Gastrocnemius medialis (tissue), 4 donors: Measurements from ENCODE around the gene ZCCHC14. TPM values are rescaled to one million over a fixed set of nuclear protein-coding genes. Genes with fewer than 3 reads are reported as not detected.

Experiments used
- ATAC-seq, 2 donors: fragments of 150-250 bp; one replicate each; pipeline ENCODE4 v1.9.1; 2016
- DNase-seq, 2 donors: peaks; one replicate each; pipeline ENCODE4 v3.0.0-alpha.2; 2019
- H3K27ac ChIP-seq, 4 donors: fragments of 200-600 bp; sonication (generic); 1 replicate in 1 of 4; 2 replicates in 3 of 4; pipeline ENCODE4 v1.5.1; 2016 to 2018; ENCODE audit warnings: mild to moderate bottlenecking in 2 of 4, moderate library complexity in 1 of 4
- H3K27me3 ChIP-seq, 3 donors: fragments of 200-600 bp; sonication (generic) in 2 of 3; 1 replicate in 1 of 3; 2 replicates in 2 of 3; pipeline versions ENCODE4 v1.5.1 to v1.6.0; 2016 to 2019; ENCODE audit warnings: mild to moderate bottlenecking in 1 of 3, moderate library complexity in 1 of 3
- H3K36me3 ChIP-seq, 2 donors: fragments of 200-600 bp; sonication (generic) in 1 of 2; one replicate each; pipeline ENCODE4 v1.5.1; 2017 to 2018
- H3K4me1 ChIP-seq, 2 donors: fragments of 200-600 bp; sonication (generic) in 1 of 2; one replicate each; pipeline ENCODE4 v1.5.1; 2016 to 2017; ENCODE audit warnings: mild to moderate bottlenecking in 2 of 2
- H3K4me3 ChIP-seq, 4 donors: fragments of 200-600 bp; sonication (generic) in 3 of 4; 1 replicate in 1 of 4; 2 replicates in 3 of 4; pipeline ENCODE4 v1.5.1; 2016 to 2019; ENCODE audit warnings: mild to moderate bottlenecking in 2 of 4
- H3K9me3 ChIP-seq, 3 donors: fragments of 200-600 bp; sonication (generic) in 2 of 3; 1 replicate in 1 of 3; 2 replicates in 2 of 3; pipeline ENCODE4 v1.5.1; 2016 to 2019
- CTCF ChIP-seq, 5 experiments: fragments of 450-650 bp in 3 of 5; fragments of 200-600 bp in 2 of 5; sonication (generic) in 2 of 5; IDR thresholded peaks in 4 of 5; conservative IDR thresholded peaks in 1 of 5; 1 replicate in 4 of 5; 2 replicates in 1 of 5; pipeline ENCODE4 v1.5.1; 2016 to 2019; ENCODE audit warnings: antibody characterized with exemption in 5 of 5, mild to moderate bottlenecking in 3 of 5, moderate library complexity in 3 of 5
- POLR2A ChIP-seq, 2 donors: fragments of 450-650 bp; IDR thresholded peaks; one replicate each; pipeline ENCODE4 v1.6.1; 2017; ENCODE audit warnings: antibody characterized with exemption in 2 of 2, mild to moderate bottlenecking in 2 of 2, moderate library complexity in 2 of 2
- in situ Hi-C, 4 donors: fragments of 200-750 bp; cut with MboI; loops; one replicate each; pipeline versions ENCODE4 v1.15.0 to v1.8.0; 2017; ENCODE audit warnings: low sequenced_read_pairs in 4 of 4
- intact Hi-C: fragments of 100-400 bp; cut with DNase I; formaldehyde crosslinking; loops from one replicate; pipeline ENCODE4 v1.15.1; 2023; ENCODE audit warnings: low total_unique reads
- total RNA-seq, 4 donors: library from RNA; depleted of rRNA; stranded (reverse); fragments of >200 nt; gene quantifications; one replicate each; pipeline versions ENCODE4 v1.1.0 to v1.2.3, GENCODE V29; 2016

Gene ZCCHC14
- total RNA-seq, 4 donors from 2014 or later = 8.9 to 10.7 (median 9.3) TPM

GRCh38 chr16:87470332-87470731 lies 22.5 kb downstream of the ZCCHC14 start:
- ATAC-seq (no peak), DNase-seq (no peak)
- Histone ChIP-seq H3K36me3 (no peaks in the 10 kb centered on the region), H3K27me3 (no peaks in the 10 kb centered on the region), H3K4me3 (no peak overlapping the region), H3K27ac (no peak overlapping the region), H3K9me3 (no peaks in the 10 kb centered on the region), H3K4me1 (peaks cover 50 to 54% of the 10 kb centered on the region in 2 donors)
- TF ChIP-seq POLR2A (IDR thresholded peaks at IDR 0.05) (no peak), CTCF (IDR thresholded peaks at IDR 0.05 in 4 of 5, conservative IDR thresholded peaks at IDR 0.05 in 1 of 5) (no peak)
- intact Hi-C loops (no loop called here), in situ Hi-C loops (no loop called here)

GRCh38 chr16:87469169-87469568 lies 23.7 kb downstream of the ZCCHC14 start:
- no peak for DNase-seq
- in situ Hi-C loops = no loop called here
- TF ChIP-seq CTCF (IDR thresholded peaks at IDR 0.05 in 4 of 5, conservative IDR thresholded peaks at IDR 0.05 in 1 of 5) (no peak), POLR2A (IDR thresholded peaks at IDR 0.05) (no peak)
- Histone ChIP-seq H3K36me3 (no peaks in the 10 kb centered on the region), H3K4me1 (peaks cover 50 to 60% of the 10 kb centered on the region in 2 donors), H3K4me3 (no peak overlapping the region), H3K27ac (no peak overlapping the region), H3K9me3 (no peaks in the 10 kb centered on the region), H3K27me3 (no peaks in the 10 kb centered on the region)
- no peak for ATAC-seq
- intact Hi-C loops = loop anchor here (10.0 kb wide), 1 partner anchor 154 kb away; the partner anchor contains the start of gene C16orf95

- no peak for DNase-seq
- intact Hi-C loops = loop anchor here (10.0 kb wide), 1 partner anchor 154 kb away; the partner anchor contains the start of gene C16orf95
- H3K4me3 ChIP-seq = no peak overlapping the region
- H3K4me1 ChIP-seq = peaks cover 56 to 60% of the 10 kb centered on the region in 2 donors
- no peaks in the 10 kb centered on the region for H3K9me3 ChIP-seq
- no peaks in the 10 kb centered on the region for H3K27me3 ChIP-seq
- in situ Hi-C loops = no loop called here
- ATAC-seq = no peak
- H3K27ac ChIP-seq = no peak overlapping the region
- TF ChIP-seq CTCF (IDR thresholded peaks at IDR 0.05 in 4 of 5, conservative IDR thresholded peaks at IDR 0.05 in 1 of 5) (no peak), POLR2A (IDR thresholded peaks at IDR 0.05) (no peak)
- H3K36me3 ChIP-seq = no peaks in the 10 kb centered on the region
Measured at GRCh38 chr16:87468550-87468949, 24.3 kb downstream of the ZCCHC14 start.

GRCh38 chr16:87466975-87467501 lies 25.8 kb downstream of the ZCCHC14 start:
- H3K9me3 ChIP-seq = no peaks in the 10 kb centered on the region
- peak overlapping the region in 2 of 4 donors; percentile 86 to 95 for H3K27ac ChIP-seq
- DNase-seq = no peak
- intact Hi-C loops (loop anchor here (10.0 kb wide), 1 partner anchor 152 kb away; the partner anchor contains the start of gene C16orf95), in situ Hi-C loops (no loop called here)
- ATAC-seq = no peak
- no peak for TF ChIP-seq POLR2A (IDR thresholded peaks at IDR 0.05)
- no peak for TF ChIP-seq CTCF (IDR thresholded peaks at IDR 0.05 in 4 of 5, conservative IDR thresholded peaks at IDR 0.05 in 1 of 5)
- H3K4me3 ChIP-seq = no peak overlapping the region
- H3K4me1 ChIP-seq = peaks cover 62 to 65% of the 10 kb centered on the region in 2 donors
- H3K36me3 ChIP-seq = no peaks in the 10 kb centered on the region
- no peaks in the 10 kb centered on the region for H3K27me3 ChIP-seq
